NOMO-1 treated with DMSO at 0.1 percent for 48 hours (cell line): ENCODE data around the gene APLP2.
"Not testable (repeated sequence)": the region's sequence is repeated elsewhere in the genome, so short reads cannot be mapped to it uniquely, and the experiment has no call there.

Source experiments
- DNase-seq: peaks from one replicate; lab custom pipeline; 2025; ENCODE audit not compliant: unreplicated experiment; lab: John Stamatoyannopoulos, UW

APLP2 gene

DNA sequence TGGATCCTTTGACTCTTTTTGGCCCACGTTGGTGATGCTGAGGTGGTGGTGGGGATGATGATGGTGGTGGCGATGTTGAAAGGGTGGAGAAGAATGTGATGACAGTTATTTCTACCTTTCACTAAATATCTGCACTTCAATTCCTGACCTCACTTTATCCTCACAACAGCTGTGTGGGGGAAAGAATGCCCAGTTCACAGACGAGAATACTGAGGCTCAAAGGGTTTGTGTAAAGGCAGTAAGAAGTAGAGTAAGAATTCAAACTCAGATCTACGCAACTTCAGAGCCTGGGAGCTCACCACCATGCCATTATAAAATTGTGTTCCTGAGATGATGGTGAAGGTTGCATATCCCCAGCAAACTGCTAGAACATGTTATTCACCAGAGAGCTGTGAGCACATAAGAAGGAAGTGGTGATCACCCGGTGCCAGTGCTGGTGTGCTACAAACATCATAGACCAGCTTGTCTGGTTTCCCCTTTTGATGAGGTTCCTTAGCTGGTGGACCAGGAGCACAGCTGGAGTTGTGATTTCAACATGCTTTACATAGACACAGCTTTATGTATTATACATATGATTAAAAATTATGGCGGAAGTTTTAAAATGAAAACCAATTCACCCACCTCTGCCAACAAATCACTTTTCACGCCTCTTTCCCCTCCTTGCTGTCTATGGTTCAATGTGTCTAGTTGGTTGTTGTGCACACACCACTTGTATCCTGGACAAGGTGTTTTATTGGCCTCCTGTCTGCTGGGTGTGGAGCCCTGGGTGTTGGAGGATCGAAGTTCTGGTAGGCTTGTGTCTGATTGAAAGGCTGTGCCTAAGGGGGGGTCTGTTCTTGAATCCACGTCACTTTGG lies 96.1 kb downstream of the APLP2 start:
- peak; percentile 75 for DNase-seq

DNA sequence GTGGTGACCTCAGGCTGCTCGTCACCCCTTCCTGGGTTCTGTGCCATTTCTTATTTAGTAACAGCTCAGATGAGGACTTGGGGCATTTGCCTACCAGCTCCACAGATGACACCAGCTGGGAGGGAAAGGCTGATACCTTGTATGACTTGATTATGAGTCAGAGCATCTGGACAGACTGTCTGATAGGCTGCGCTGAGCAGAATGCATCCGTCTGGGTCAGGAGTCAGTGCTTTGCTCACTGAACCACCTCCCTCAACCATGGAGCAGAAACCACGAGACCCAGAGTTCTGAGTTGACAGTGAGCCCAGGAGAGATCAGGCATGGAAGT lies 96.7 kb downstream of the APLP2 start:
- DNase-seq = no peak

DNA sequence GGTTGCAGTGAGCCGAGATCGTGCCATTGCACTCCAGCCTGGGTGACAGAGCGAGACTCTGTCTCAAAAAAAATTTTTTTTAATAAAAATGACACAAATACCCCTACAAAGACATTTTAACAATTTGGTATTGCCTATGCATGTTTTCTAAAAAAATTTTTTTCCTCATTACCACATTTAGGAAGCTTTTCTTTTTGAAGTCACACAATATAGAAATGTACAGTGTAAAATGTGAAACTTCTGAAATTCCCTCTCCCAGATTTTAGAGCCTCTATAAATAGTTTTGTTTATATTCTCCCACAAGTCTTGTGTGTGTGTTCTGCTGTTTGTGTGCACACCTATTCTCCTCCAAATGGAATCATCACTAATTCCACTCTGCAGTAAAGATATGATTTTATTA lies 97.5 kb downstream of the APLP2 start:
- DNase-seq = no peak

GRCh38 chr11:130168105-130168504 lies 98.4 kb downstream of the APLP2 start:
- no peak for DNase-seq

- no peak for DNase-seq
Measured at GRCh38 chr11:130170345-130170744, 100.7 kb downstream of the APLP2 start.

GRCh38 chr11:130171534-130171933 lies 101.8 kb downstream of the APLP2 start:
- DNase-seq = no peak

GRCh38 chr11:130172001-130172400 lies 102.3 kb downstream of the APLP2 start:
- not testable (repeated sequence) for DNase-seq

GRCh38 chr11:130174642-130175041 lies 104.9 kb downstream of the APLP2 start:
- DNase-seq = no peak

GRCh38 chr11:130175898-130176297 lies 106.2 kb downstream of the APLP2 start:
- DNase-seq = no peak

DNA sequence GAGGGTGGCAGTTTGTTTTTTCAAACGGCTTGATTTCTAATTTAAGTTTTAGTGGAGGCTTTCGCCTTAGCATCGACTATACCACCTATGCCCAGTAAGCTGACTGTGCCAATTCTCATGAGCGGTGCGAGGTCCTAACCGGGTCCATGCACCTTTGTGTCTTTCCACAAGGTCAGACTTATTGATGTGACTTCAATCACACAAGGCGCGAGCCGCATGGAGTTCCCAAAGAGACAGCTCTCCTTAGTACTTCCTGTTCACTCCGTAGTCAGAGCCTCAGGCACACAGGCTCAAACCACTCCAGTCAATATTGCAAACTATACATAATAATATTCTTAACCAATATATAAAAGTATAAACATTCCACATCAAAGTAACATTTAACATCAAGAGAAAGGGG lies 108.1 kb downstream of the APLP2 start:
- no peak for DNase-seq

DNA sequence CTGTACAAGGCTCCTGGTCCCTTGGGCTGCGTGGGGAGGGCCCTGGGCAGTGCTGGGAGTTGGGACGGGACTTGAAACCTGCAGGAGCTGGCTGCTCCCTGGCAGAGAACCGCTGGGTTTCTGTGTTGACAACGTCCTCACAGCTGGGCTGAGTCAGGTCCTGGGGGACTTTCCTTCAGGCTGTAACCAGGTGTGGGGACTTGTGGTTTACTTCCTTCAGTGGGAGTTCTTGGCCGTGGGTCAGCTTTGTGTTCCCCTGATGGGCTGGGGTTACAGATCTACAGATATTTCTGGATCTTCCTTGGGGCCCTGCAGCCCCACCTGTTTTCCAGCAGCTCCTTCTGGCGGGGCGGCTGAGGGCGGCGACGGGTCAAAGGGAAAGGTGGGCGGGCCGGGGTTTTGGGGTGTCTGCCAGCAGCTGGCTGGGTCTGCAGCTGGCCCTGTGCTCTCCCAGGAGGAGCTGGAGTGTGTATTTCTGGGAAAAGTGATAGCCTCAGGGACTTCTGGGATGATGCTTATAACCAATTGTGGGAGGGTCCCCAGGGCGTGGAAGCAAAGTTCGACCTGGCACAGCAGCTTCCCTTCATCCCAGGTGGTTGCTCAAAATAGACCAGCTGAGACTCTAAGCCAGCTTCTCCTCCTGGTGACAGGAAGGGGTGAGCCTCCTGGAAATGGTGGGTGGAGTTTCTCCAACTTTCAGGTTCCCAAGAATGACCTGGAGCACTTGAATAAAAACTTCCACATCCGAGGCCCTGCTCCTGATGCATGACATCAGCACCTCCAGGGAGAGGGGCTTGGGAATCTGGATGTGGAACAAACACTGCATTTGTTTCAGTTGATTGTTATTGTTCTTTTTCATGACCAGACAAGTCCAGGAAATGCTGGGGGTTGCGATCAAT lies 109.0 kb downstream of the APLP2 start:
- no peak for DNase-seq

DNA sequence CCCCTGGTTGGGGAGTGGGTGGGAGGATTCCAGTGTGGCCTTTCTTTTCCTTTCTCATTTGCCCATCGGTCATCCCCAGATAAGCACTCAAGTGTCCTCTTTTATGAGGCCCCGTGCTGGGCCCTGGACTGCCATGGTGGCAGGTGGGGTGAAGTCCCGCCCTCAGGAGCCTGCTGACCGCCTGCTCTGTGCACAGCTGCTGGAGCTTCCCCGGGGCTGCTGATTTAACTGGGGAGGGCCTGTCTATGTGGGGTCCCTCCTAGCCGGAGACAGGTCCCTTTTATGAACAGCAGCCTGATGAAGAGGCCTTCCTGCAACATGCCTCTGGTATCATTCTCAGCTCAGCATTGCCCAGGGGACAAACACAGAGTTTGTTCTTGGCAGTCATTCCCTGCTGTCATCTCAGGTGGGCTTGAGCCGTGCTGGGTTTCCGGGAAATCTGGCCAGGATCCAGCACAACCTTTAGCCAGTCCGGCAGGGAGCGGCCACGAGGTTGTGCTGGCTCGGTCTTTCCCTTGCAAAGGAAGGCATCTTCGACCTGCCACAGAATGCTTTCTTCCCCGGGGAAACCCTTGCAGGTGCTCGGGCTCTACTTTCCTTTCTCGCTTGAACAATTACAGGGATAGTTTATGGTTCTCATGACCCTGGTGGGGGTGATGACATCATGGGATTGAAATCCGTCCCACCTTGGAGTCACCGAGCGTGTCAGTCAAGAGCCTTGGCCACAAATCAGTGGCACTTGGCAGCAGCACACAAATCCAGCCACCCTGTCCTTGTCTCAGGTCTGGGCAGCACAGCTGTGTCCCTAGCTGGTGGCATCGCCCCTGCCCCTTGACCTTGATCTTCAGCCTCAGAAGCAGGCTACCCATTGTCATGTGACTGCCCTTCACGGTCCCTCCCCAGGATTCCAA lies 110.0 kb downstream of the APLP2 start:
- no peak for DNase-seq

DNA sequence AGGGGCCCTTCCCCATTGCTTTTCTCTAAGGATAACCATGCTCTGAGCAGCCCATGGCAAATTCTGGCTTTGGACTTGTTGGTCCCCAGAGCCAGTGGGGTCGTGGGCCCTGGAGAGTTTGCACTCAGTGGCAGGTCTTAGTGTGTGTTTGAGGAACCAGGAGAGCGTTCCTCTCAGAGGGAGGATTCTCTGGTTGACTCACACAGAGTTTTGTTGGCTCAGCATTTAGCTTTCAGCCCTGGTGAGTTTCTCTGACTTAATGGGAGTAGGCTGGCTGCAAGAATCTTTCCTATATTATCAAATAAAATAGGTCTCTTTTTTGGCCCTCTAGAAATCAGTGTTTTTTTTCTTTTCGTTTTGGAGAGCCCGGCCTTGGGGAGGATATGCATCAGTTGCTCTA lies 110.8 kb downstream of the APLP2 start:
- DNase-seq = no peak

DNA sequence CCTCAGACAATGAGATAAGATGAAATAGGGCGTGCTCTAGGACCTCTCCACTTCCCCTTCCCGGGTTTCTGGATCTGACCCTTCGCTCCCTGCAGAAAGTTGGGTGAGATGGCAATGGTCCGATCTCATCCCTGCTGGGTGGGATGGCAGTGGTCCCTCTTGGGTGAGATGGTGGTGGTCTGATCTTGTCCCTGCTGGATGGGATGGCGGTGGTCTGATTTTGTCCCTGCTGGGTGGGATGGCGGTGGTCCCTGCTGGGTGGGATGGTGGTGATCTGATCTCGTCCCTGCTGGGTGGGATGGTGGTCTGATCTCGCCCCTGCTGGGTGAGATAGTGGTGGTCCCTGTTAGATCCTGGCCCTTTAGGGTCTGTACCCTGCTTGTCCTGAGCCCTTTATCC lies 111.2 kb downstream of the APLP2 start:
- no peak for DNase-seq

DNA sequence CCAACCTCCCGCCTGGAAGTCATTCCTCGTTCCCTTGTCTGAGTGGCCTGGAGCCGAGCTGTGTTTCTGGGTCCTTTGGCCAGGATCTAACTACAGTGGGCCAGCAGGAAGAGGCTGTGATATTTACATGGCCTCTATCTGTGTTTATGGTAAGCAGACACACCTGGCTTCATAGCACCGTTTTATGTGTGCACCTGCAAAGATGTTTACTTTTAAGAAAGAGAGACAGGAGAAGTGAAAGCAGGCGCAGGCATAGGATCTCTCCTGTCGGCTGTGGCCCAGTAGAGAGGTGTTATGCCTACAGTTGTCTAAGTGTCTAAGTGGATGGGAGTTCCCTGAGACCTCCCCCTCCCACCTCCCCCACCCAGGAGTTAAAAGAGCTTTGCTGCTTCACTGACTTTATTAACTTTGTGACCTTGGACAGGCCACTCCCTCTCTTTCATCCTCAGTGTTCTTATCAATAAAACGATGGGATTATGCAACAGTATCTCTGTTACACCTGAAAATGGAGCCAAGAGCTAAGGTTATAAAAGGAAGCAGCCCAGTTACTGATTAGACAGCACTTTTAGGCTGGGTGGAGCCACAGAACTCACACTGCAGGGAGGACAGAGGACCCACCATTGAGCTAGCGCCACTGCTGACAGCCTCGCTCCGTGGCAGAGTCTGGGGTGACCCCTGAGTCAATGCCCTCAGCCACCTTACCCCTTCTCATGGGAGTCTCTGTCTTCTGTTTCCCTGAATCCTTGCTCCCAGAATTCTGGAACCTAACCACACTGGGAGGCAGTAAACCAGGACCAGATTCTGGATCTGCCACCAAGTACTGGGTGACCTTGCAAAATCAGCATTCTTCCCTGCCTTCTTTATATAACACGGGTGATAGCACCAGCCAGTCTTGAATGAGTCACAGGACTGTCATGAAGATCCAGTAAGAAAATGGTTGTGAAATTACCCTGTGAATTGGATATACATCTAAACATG lies 111.9 kb downstream of the APLP2 start:
- DNase-seq = no peak

DNA sequence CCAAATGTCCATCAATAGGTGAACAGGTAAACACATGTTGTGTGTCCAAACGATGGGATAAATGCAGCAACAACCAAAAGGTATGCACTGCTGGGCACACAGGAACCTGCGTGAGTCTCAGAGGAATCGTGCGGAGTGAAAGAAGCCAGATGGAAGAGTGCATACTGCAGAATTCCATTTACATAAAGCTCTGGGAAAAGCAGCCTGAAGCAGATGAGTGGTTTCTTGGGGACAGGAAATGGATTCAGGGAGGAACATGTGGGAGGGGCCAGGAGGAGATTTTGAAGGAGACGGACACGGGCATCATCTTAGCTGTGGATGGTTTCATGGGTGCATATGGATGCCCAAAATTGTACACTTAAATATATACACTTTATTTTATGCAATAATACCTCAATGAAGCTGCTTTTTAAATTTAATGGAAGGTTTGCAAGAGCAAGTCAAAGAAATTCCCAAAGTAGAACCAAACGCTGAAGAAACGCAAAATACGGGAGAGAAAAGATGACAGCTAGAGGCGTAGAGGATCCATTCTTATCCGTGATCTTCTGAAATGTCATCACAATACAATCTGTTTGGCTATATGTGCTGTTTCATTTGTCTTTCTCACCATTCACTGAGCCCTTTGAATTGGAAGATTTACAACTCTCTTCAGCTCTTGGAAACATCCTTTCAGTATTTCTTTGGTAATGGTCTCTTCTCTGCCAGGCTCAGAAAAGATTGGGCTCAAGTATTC lies 114.3 kb downstream of the APLP2 start:
- DNase-seq = no peak

DNA sequence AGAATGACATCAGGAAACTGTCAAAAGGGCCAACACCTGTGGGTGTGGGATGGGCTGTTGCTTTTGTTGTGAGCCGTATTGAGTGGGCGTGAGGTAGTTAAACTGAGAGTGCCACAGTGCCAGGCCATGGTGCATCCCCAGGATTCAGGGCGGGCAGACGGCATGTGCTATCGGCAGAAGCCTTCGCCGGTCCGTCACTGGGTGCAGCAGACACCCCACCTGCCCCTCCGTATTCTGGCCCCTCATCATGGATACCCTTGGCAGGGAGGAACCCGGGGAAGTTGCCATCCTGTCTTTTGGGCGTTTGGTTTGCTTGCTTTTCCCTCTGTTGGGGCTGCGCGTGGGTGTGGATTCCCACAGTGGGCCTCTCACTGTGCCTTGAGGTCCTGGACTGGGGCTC lies 117.4 kb downstream of the APLP2 start:
- no peak for DNase-seq

DNA sequence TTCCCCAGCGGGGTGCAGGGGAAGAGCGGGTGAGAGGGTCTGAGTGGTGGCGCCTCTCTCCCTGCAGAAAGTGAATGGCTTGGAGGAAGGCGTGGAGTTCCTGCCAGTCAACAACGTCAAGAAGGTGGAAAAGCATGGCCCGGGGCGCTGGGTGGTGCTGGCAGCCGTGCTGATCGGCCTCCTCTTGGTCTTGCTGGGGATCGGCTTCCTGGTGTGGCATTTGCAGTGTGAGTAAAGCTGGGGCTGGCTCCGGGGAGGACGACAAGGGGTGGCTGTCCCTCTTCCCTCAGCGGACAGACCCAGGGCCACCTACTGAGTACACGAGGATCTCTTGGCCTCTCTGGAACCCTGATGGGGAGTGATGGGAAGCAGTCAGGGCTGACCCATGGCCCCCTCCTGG lies 118.4 kb downstream of the APLP2 start:
- no peak for DNase-seq

GRCh38 chr11:130188585-130189347 lies 119.1 kb downstream of the APLP2 start:
- no peak for DNase-seq
